ENCODE data around the gene MSX1. TPM values are rescaled to one million over a fixed set of nuclear protein-coding genes. Genes with fewer than 3 reads are reported as not detected.
A peak's percentile ranks its signal among the peaks of the same experiment; 100 is the strongest.

Gene MSX1
- total and polyA plus RNA-seq, 2 of the 13 experiments (the other 11 are each of a cell fraction or from before 2014, with no cell fraction given): 12.1 to 14.9 TPM

GRCh38 chr4:4853921-4854648 is 5.4 kb upstream of the MSX1 start:
- H3K27me3 ChIP-seq (ENCODE audit: control insufficient read depth in 1 of 2, insufficient read depth in 2 of 2, low read length in 2 of 2): peaks cover 2 to 5% of the 10 kb centered on the region in 2 experiments; a peak in 2 of 5 replicates
- no peak overlapping the region for H2AFZ ChIP-seq (ENCODE audit: low read length)
- no peak for DNase-seq (ENCODE audit: low spot score)
- H3K9ac ChIP-seq (ENCODE audit: insufficient read depth, low read depth, low read length): no peak overlapping the region
- H3K9me3 ChIP-seq (ENCODE audit: low read length): no peaks in the 10 kb centered on the region
- no peak overlapping the region for H3K27ac ChIP-seq (ENCODE audit: extremely low read length, insufficient read depth, low read length)
- no peak for FAIRE-seq
- no peak for ATAC-seq
- intact Hi-C loops (cut with micrococcal nuclease; ENCODE audit: unreplicated experiment) (no loop called here), in situ Hi-C loops (cut with HindIII; ENCODE audit: extremely low pct_ligation_motif_present, low pct_unique_long_range_greater_than_20kb) (no loop called here)
- H3K4me2 ChIP-seq (ENCODE audit: low read depth, low read length): no peak overlapping the region
- BruUV-seq (replicated peaks): no TSS peak
- H3K4me1 ChIP-seq (ENCODE audit: insufficient read depth, low read length): peaks cover 4% of the 10 kb centered on the region; the same call in 1 of the 2 replicates
- no peaks in the 10 kb centered on the region for H4K20me1 ChIP-seq (ENCODE audit: insufficient read depth, low read length)
- H3K4me3 ChIP-seq (replicated peaks in 1 of 3; ENCODE audit: insufficient read depth in 1 of 3, low read depth in 2 of 3, low read length in 3 of 3): no peak overlapping the region
- CTCF ChIA-PET (ENCODE audit: low intra/inter-chr PET ratio, low total read pairs): no interaction called here
- H3K79me2 ChIP-seq (ENCODE audit: insufficient read depth, low read length): no peaks in the 10 kb centered on the region
- no peaks in the 10 kb centered on the region for H3K36me3 ChIP-seq (replicated peaks in 1 of 2; ENCODE audit: control insufficient read depth in 1 of 2, insufficient read depth in 2 of 2, low read length in 2 of 2)
- POLR2A ChIA-PET: no interaction called here
- WGBS (ENCODE audit: low lambda C conversion rate): 80% methylated on average over 24 of the region's 24 CpGs
- TF ChIP-seq ZFAT (CRISPR knock-in tag; conservative IDR thresholded peaks at IDR 0.05) (no peak), ZNF768 (CRISPR knock-in tag; IDR thresholded peaks at IDR 0.05) (peak; percentile 73; the same call in 1 of the 2 replicates)

GRCh38 chr4:4854649-4855295 is 4.7 kb upstream of the MSX1 start:
- H3K79me2 ChIP-seq (ENCODE audit: insufficient read depth, low read length): no peaks in the 10 kb centered on the region
- POLR2A ChIA-PET: no interaction called here
- no peak overlapping the region for H3K27ac ChIP-seq (ENCODE audit: extremely low read length, insufficient read depth, low read length)
- DNase-seq (ENCODE audit: low spot score): no peak
- ATAC-seq: no peak
- no peaks in the 10 kb centered on the region for H3K36me3 ChIP-seq (replicated peaks in 1 of 2; ENCODE audit: control insufficient read depth in 1 of 2, insufficient read depth in 2 of 2, low read length in 2 of 2)
- no peak overlapping the region for H3K9ac ChIP-seq (ENCODE audit: insufficient read depth, low read depth, low read length)
- in situ Hi-C loops (cut with HindIII; ENCODE audit: extremely low pct_ligation_motif_present, low pct_unique_long_range_greater_than_20kb): loop anchor here (5.0 kb wide), 1 partner anchor 162 kb away; no protein-coding TSS in a partner anchor
- CTCF ChIA-PET (ENCODE audit: low intra/inter-chr PET ratio, low total read pairs): no interaction called here
- intact Hi-C loops (cut with micrococcal nuclease; ENCODE audit: unreplicated experiment): no loop called here
- no TSS peak for BruUV-seq (replicated peaks)
- peaks cover 4% of the 10 kb centered on the region; the same call in 1 of the 2 replicates for H3K4me1 ChIP-seq (ENCODE audit: insufficient read depth, low read length)
- H2AFZ ChIP-seq (ENCODE audit: low read length): no peak overlapping the region
- H3K9me3 ChIP-seq (ENCODE audit: low read length): no peaks in the 10 kb centered on the region
- TF ChIP-seq MLXIP (CRISPR knock-in tag; IDR thresholded peaks at IDR 0.05; ENCODE audit: borderline replicate concordance) (no peak), ZBTB4 (CRISPR knock-in tag; IDR thresholded peaks at IDR 0.05; ENCODE audit: borderline replicate concordance) (no peak), ZNF768 (CRISPR knock-in tag; IDR thresholded peaks at IDR 0.05) (0 out of 2 replicates have a peak, but pooled peaks have one; percentile 9), BRCA1 (CRISPR knock-in tag; IDR thresholded peaks at IDR 0.05) (no peak), ZFP36L2 (CRISPR knock-in tag; IDR thresholded peaks at IDR 0.05) (no peak), HNRNPLL (IDR thresholded peaks at IDR 0.05; ENCODE audit: low read depth, low read length, poor library complexity, severe bottlenecking) (no peak)
- no peak overlapping the region for H3K4me2 ChIP-seq (ENCODE audit: low read depth, low read length)
- H4K20me1 ChIP-seq (ENCODE audit: insufficient read depth, low read length): no peaks in the 10 kb centered on the region
- no peak for FAIRE-seq
- no peak overlapping the region for H3K4me3 ChIP-seq (replicated peaks in 1 of 3; ENCODE audit: insufficient read depth in 1 of 3, low read depth in 2 of 3, low read length in 3 of 3)
- H3K27me3 ChIP-seq (ENCODE audit: control insufficient read depth in 1 of 2, insufficient read depth in 2 of 2, low read length in 2 of 2): peaks cover 2 to 5% of the 10 kb centered on the region in 2 experiments; a peak in 2 of 5 replicates
- WGBS (ENCODE audit: low lambda C conversion rate): 77% methylated on average over 31 of the region's 31 CpGs
